ENCODE data around the gene TSHZ2. TPM values are rescaled to one million over a fixed set of nuclear protein-coding genes. Genes with fewer than 3 reads are reported as not detected.

Gene TSHZ2
- total RNA-seq, 1 donor from 2014 or later, result 12.6 TPM

DNA sequence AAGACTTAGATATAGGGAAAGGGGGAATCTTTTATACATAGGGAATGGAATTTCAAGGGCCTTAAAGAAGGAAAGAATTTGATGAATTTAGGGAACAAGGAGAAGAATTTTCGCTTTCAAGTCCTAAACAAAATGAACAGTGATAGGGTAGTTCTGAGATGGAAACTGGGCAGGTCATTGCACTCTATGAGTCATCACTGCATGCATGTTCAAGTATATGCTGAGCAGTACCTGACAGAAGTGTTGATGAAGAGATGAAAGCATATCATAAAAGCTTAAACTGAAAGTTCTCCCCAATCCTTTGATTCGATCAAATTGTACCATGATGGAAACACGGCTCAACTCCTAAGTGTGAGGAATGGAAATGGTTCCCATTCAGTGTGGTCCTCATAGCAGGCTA, 271.0 kb downstream of the TSHZ2 start:
- ATAC-seq, result no peak
- intact Hi-C loops (cut with DNase I), result no loop called here
- Histone ChIP-seq H3K27me3 (ENCODE audit: low read depth) (no peaks in the 10 kb centered on the region), H3K9me3 (no peaks in the 10 kb centered on the region), H3K36me3 (no peaks in the 10 kb centered on the region), H3K4me1 (no peaks in the 10 kb centered on the region), H3K4me3 (no peak overlapping the region), H3K27ac (no peak overlapping the region)
- TF ChIP-seq, protein P1, sequence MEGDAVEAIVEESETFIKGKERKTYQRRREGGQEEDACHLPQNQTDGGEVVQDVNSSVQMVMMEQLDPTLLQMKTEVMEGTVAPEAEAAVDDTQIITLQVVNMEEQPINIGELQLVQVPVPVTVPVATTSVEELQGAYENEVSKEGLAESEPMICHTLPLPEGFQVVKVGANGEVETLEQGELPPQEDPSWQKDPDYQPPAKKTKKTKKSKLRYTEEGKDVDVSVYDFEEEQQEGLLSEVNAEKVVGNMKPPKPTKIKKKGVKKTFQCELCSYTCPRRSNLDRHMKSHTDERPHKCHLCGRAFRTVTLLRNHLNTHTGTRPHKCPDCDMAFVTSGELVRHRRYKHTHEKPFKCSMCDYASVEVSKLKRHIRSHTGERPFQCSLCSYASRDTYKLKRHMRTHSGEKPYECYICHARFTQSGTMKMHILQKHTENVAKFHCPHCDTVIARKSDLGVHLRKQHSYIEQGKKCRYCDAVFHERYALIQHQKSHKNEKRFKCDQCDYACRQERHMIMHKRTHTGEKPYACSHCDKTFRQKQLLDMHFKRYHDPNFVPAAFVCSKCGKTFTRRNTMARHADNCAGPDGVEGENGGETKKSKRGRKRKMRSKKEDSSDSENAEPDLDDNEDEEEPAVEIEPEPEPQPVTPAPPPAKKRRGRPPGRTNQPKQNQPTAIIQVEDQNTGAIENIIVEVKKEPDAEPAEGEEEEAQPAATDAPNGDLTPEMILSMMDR (IDR thresholded peaks at IDR 0.05), result no peak
- no peak for DNase-seq

DNA sequence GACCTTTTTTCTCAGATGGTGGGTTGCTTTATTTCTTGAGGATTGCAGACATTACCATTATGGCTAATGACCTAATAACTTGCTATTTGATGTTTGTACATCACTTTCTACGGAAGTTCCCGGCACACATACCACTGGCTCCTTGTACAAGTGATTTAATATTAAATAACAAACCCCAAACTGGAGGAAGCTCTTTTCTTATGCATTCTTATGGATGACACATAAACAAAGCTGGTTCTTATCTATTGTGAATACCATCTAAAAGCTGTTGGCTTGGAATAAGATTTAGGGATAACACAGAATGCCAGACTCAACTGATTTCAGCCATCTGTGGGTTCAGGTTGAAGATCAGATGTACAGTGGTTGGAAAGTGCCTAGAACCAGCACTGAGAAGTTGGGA, 272.6 kb downstream of the TSHZ2 start:
- TF ChIP-seq, protein P1 (IDR thresholded peaks at IDR 0.05), result no peak
- ATAC-seq, result no peak
- intact Hi-C loops (cut with DNase I), result no loop called here
- DNase-seq, result no peak
- no peak overlapping the region for H3K4me3 ChIP-seq
- H3K36me3 ChIP-seq, result no peaks in the 10 kb centered on the region
- no peaks in the 10 kb centered on the region for H3K4me1 ChIP-seq
- H3K27me3 ChIP-seq (ENCODE audit: low read depth), result no peaks in the 10 kb centered on the region
- H3K27ac ChIP-seq, result no peak overlapping the region
- no peaks in the 10 kb centered on the region for H3K9me3 ChIP-seq

DNA sequence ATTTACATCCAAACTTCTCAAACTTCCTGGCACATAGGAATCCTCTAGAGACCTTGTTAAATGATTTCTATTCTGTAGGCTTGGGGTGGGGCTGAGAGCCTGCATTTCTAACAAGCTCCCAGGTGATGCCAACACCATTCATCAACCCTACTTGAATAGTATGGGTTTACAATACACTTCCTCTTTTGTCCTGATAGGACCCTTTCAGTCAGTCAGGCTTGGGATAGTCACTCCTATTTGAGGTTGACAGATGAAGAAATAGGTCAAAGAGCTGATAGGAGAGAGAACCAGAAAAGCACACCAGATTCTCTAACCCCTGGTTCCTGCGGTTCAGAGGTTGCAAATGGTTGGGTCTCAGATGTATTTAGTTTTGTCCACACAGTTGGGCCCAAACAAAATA, 273.4 kb downstream of the TSHZ2 start:
- Histone ChIP-seq H3K4me1 (no peaks in the 10 kb centered on the region), H3K36me3 (no peaks in the 10 kb centered on the region), H3K27ac (no peak overlapping the region), H3K27me3 (ENCODE audit: low read depth) (no peaks in the 10 kb centered on the region), H3K9me3 (no peaks in the 10 kb centered on the region), H3K4me3 (no peak overlapping the region)
- DNase-seq, result no peak
- intact Hi-C loops (cut with DNase I), result no loop called here
- ATAC-seq, result no peak
- TF ChIP-seq, protein P1 (IDR thresholded peaks at IDR 0.05), result no peak

DNA sequence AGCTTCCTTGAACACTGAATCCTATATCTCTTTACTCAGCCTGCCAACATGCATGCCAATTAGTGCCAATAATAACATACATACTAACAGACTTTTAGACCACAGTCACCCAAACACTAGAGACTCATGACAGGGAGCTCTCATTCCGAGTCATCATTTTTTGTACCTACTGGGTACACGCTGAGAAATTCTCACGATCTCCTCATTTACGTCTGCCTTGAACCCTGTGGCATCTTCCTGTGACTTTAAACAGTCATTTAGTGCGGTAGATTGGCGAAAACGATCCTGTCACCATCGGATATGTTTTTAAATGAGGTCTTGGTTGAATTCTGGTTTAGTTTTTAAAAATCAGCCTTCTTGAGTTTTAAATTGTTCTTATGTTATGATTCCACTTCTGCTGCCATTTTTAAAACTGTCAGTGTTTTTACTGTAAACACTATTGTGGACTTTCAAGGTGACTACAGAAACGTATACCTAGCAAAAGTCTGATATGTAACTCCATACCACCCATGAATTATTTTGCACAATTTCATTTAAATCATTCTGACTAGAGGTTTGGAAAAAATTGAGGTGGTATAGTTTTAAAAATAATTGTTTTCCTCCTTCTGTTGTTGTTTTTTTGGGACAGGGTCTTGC, 275.4 kb downstream of the TSHZ2 start:
- ATAC-seq, result no peak

DNA sequence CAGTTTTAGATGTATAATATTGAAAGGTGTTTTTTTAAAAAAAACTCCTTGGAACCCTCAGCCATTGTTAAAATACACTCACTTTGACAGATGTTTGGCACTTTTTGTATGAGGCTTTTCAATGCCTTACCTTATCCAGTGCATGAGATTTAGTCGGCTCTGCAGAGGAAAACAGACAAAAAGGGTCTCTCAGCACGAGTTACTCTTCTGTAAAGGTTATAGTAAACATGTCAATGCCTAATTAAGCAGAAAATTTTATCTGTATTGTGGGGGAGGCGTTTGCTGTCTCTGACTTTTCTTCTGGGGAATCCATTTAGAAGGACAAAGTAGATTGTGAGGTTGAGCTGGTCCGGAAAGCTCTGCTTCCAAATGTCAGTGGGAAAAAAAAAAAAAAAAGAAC, 278.3 kb downstream of the TSHZ2 start:
- H3K4me3 ChIP-seq, result no peak overlapping the region
- no peaks in the 10 kb centered on the region for H3K4me1 ChIP-seq
- ATAC-seq (no peak), DNase-seq (no peak)
- TF ChIP-seq, protein P1 (IDR thresholded peaks at IDR 0.05), result no peak
- no peak overlapping the region for H3K27ac ChIP-seq
- H3K27me3 ChIP-seq (ENCODE audit: low read depth), result no peaks in the 10 kb centered on the region
- H3K36me3 ChIP-seq, result no peaks in the 10 kb centered on the region
- intact Hi-C loops (cut with DNase I), result no loop called here
- H3K9me3 ChIP-seq, result no peaks in the 10 kb centered on the region

More for the DNA sequence above, 275.4 kb downstream of the TSHZ2 start:
- Histone ChIP-seq H3K27me3 (ENCODE audit: low read depth) (no peaks in the 10 kb centered on the region), H3K4me1 (no peaks in the 10 kb centered on the region), H3K4me3 (no peak overlapping the region), H3K36me3 (no peaks in the 10 kb centered on the region), H3K27ac (no peak overlapping the region), H3K9me3 (no peaks in the 10 kb centered on the region)
- intact Hi-C loops (cut with DNase I), result no loop called here
- no peak for DNase-seq
- TF ChIP-seq, protein P1 (IDR thresholded peaks at IDR 0.05), result no peak
